HPDE6-E6E7 (cell line): ENCODE measurements around the gene KRT6B.
"Not testable (repeated sequence)": the region's sequence is repeated elsewhere in the genome, so short reads cannot be mapped to it uniquely, and the experiment has no call there.

ENCODE experiments used
- DNase-seq: peaks from one replicate; pipeline ENCODE4 v3.0.0; 2011; ENCODE audit warnings: missing footprints; ENCODE audit errors: extremely low spot score

Gene KRT6B

GRCh38 chr12:52413202-52413601 lies 38.7 kb downstream of the KRT6B start:
- DNase-seq = no peak

- no peak for DNase-seq
These were observed 40.1 kb downstream of the KRT6B start for GRCh38 chr12:52411815-52412214.

- DNase-seq = not testable (repeated sequence)
These were observed 41.2 kb downstream of the KRT6B start for GRCh38 chr12:52410589-52411248.

GRCh38 chr12:52407918-52408317 lies 44.0 kb downstream of the KRT6B start:
- DNase-seq = no peak

GRCh38 chr12:52405922-52406385 lies 46.0 kb downstream of the KRT6B start, which contains the start of gene KRT82:
Gene KRT82, minus strand, starts transcription at chr12:52406335. Its CDS starts 58 bp downstream, at chr12:52406277.
- DNase-seq = no peak

- no peak for DNase-seq
These were observed 47.0 kb downstream of the KRT6B start for GRCh38 chr12:52404951-52405350.

- no peak for DNase-seq
These were observed 48.4 kb downstream of the KRT6B start for GRCh38 chr12:52403561-52403960.

GRCh38 chr12:52402873-52403540 lies 48.9 kb downstream of the KRT6B start:
- DNase-seq = no peak

- DNase-seq = no peak
These were observed 49.6 kb downstream of the KRT6B start for GRCh38 chr12:52402377-52402776.

- DNase-seq = no peak
These were observed 50.0 kb downstream of the KRT6B start for GRCh38 chr12:52401926-52402325.

GRCh38 chr12:52401526-52401925 lies 50.4 kb downstream of the KRT6B start:
- DNase-seq = no peak

- DNase-seq = no peak
These were observed 51.0 kb downstream of the KRT6B start for GRCh38 chr12:52400906-52401305.

GRCh38 chr12:52399756-52400155 lies 52.2 kb downstream of the KRT6B start:
- DNase-seq = no peak

GRCh38 chr12:52398176-52398575 lies 53.8 kb downstream of the KRT6B start:
- no peak for DNase-seq

- no peak for DNase-seq
These were observed 55.3 kb downstream of the KRT6B start for GRCh38 chr12:52396656-52397055.
